Measurements from ENCODE around the gene SPEF2.
"Not testable (repeated sequence)": the region's sequence is repeated elsewhere in the genome, so short reads cannot be mapped to it uniquely, and the experiment has no call there.

Gene SPEF2

GRCh38 chr5:35826056-35826455 is 208.4 kb downstream of the SPEF2 start:
- DNase-seq, result no peak

GRCh38 chr5:35826554-35826953 is 208.9 kb downstream of the SPEF2 start:
- DNase-seq, result no peak

GRCh38 chr5:35828082-35828598 is 210.5 kb downstream of the SPEF2 start:
- DNase-seq, result no peak

GRCh38 chr5:35830587-35830986 is 212.9 kb downstream of the SPEF2 start:
- no peak for DNase-seq

GRCh38 chr5:35832762-35833161 is 215.1 kb downstream of the SPEF2 start:
- no peak for DNase-seq

- DNase-seq, result no peak
Measured at GRCh38 chr5:35833224-35833623, 215.6 kb downstream of the SPEF2 start.

- DNase-seq, result no peak
Measured at GRCh38 chr5:35835796-35836742, 218.4 kb downstream of the SPEF2 start.

GRCh38 chr5:35838370-35839042 is 220.8 kb downstream of the SPEF2 start:
- DNase-seq, result no peak

GRCh38 chr5:35842856-35843255 is 225.2 kb downstream of the SPEF2 start:
- DNase-seq, result no peak

GRCh38 chr5:35845508-35845907 is 227.8 kb downstream of the SPEF2 start:
- not testable (repeated sequence) for DNase-seq

GRCh38 chr5:35847491-35847890 is 229.8 kb downstream of the SPEF2 start:
- DNase-seq, result no peak

GRCh38 chr5:35847961-35848360 is 230.3 kb downstream of the SPEF2 start:
- DNase-seq, result no peak

- no peak for DNase-seq
Measured at GRCh38 chr5:35849860-35850259, 232.2 kb downstream of the SPEF2 start.

- no peak for DNase-seq
Measured at GRCh38 chr5:35850967-35851680, 233.5 kb downstream of the SPEF2 start.

GRCh38 chr5:35852084-35852734 is 234.5 kb downstream of the SPEF2 start:
- no peak for DNase-seq

- DNase-seq, result no peak
Measured at GRCh38 chr5:35852773-35853172, 235.1 kb downstream of the SPEF2 start.

- DNase-seq, result peak in 1 of 2 donors; percentile 53
Measured at GRCh38 chr5:35853631-35854030, 236.0 kb downstream of the SPEF2 start.

GRCh38 chr5:35854248-35854647 is 236.6 kb downstream of the SPEF2 start:
- DNase-seq, result no peak

GRCh38 chr5:35855187-35855586 is 237.5 kb downstream of the SPEF2 start:
- DNase-seq, result no peak

GRCh38 chr5:35856186-35856764 is 238.6 kb downstream of the SPEF2 start:
- DNase-seq, result not testable (repeated sequence)

- no peak for DNase-seq
Measured at GRCh38 chr5:35856765-35857351, 239.2 kb downstream of the SPEF2 start, which contains the start of gene IL7R. Gene IL7R (plus strand): TSS chr5:35856891. CDS start chr5:35856978, 87 bp downstream.
